Glomerular visceral epithelial cell (primary cell): ENCODE data around the gene ASCC1.
"Not testable (repeated sequence)": the region's sequence is repeated elsewhere in the genome, so short reads cannot be mapped to it uniquely, and the experiment has no call there.

Experiments used
- DNase-seq: peaks from one replicate; pipeline ENCODE4 v3.0.0-alpha.2; 2016; ENCODE audit errors: extremely low spot score

Gene ASCC1

GRCh38 chr10:72249176-72249862, 33.2 kb upstream of the ASCC1 start:
- not testable (repeated sequence) for DNase-seq

GRCh38 chr10:72248468-72249151, 32.5 kb upstream of the ASCC1 start:
- DNase-seq: no peak

DNA sequence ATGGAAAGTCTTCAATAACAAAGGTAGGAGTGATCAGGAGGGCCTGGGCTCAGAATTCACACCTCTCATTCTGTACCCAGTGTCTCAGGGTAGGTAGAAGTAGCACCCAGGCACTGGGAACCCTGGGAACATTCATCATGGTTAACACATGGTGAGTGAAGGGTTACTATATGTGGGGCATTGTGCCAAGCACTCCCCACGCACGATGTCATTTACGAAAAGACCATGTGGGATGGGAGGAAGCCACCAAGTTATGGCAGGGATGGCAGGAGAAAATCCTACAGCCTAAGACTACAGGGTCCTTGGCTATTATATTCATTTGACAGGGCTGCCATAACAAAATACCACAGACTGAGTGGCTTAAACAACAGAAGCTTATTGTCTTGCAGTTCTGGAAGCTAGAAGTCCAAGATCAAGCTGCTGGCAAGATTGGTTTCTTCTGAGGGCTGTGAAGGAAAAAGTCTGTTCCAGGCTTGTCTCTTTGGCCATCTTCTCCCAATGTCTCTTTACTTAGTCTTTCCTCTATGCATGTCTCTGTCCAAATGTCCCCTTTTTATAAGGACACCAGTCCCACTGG, 30.0 kb upstream of the ASCC1 start:
- no peak for DNase-seq

GRCh38 chr10:72244573-72245038, 28.5 kb upstream of the ASCC1 start:
- DNase-seq: no peak

- DNase-seq: peak; percentile 65
Observed at GRCh38 chr10:72243822-72244437, 27.9 kb upstream of the ASCC1 start.

DNA sequence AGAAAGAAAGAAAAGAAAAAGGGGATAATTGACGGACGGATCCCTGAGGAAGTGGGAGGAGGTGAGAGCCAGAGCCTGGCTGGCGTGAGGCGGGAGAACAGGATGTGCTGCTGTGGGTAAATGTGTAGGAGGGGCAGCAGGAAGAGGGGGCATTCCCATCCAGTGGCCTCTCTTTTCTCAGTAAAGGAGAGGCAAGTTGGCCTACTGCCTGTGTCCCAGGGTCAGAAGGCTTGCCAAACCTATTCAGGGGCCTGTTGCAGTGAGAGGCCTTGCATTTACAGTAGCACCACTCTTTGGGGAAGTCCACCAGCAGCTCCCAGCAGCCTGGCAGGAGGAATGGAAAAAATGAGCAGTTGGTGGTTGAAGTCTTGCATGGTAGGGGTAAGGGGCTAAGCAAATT, 26.6 kb upstream of the ASCC1 start:
- no peak for DNase-seq

- DNase-seq: no peak
Observed at GRCh38 chr10:72241691-72242252, 25.7 kb upstream of the ASCC1 start.

- no peak for DNase-seq
Observed at GRCh38 chr10:72240371-72240770, 24.3 kb upstream of the ASCC1 start.

GRCh38 chr10:72239409-72239808, 23.3 kb upstream of the ASCC1 start:
- DNase-seq: no peak

- no peak for DNase-seq
Observed at GRCh38 chr10:72238392-72239175, 22.5 kb upstream of the ASCC1 start.

GRCh38 chr10:72235544-72236279, 19.6 kb upstream of the ASCC1 start:
- no peak for DNase-seq

DNA sequence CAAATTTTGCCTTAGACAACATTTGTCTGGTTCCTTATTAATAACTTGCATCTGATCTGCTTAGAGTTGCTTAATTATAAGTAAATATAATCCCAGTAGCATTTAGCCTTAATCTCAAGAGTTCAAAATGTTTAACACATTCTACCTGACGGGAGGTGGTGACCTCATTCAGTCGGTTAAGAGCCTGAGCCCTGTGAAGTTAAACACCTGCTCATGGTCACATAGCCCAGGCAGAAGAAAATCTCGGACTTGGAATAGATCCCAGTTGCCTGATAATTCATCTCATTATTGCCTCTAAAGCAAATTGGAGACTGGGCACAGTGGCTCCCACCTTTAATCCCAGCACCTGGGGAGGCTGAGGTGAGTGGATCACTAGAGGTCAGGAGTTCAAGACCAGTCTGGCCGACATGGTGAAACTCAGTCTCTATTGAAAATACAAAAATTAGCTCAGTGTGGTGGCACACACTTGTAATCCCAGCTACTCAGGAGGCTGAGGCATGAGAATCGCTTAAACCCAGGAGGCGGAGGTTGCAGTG, 18.6 kb upstream of the ASCC1 start:
- no peak for DNase-seq

GRCh38 chr10:72233621-72234020, 17.5 kb upstream of the ASCC1 start:
- no peak for DNase-seq

GRCh38 chr10:72229261-72230251, 13.5 kb upstream of the ASCC1 start:
- no peak for DNase-seq

- no peak for DNase-seq
Observed at GRCh38 chr10:72228318-72228751, 12.3 kb upstream of the ASCC1 start.

- DNase-seq: no peak
Observed at GRCh38 chr10:72227826-72228225, 11.8 kb upstream of the ASCC1 start.

- DNase-seq: no peak
Observed at GRCh38 chr10:72226418-72227027, 10.4 kb upstream of the ASCC1 start.

DNA sequence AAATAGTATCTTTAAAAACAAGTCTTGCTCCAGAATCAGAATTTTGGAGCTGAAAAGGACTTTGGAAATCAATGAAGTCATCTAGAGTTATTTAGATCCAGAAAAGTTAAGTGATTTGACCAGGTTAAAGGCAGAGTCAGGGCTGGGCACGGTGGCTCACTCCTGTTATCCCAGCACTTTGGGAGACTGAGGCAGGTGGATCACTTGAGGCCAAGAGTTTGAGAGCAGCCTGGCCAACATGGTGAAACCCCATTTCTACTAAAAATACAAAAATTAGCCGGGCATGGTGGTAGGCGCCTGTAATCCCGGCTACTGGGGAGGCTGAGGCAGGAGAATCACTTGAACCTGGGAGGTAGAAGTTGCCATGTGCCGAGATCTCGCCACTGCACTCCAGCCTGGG, 8.1 kb upstream of the ASCC1 start:
- not testable (repeated sequence) for DNase-seq

DNA sequence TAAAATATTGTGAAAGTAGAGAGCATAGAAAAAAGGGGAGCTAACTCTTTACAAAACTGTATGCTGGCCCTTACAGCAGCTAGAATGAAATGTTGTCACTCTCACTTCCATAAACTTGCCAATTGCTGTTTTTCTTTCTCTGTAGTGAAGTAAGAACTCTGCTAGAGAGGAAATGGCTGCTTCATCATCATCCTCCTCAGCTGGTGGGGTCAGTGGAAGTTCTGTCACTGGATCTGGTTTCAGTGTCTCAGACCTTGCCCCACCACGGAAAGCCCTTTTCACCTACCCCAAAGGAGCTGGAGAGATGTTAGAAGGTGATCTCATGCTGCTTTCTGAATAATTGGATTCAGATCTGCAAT, 7.6 kb upstream of the ASCC1 start:
- DNase-seq: no peak
